ENCODE measurements around the gene NCAPD3. TPM values are rescaled to one million over a fixed set of nuclear protein-coding genes. Genes with fewer than 3 reads are reported as not detected.
A peak's percentile ranks its signal among the peaks of the same experiment; 100 is the strongest.
"Not testable (repeated sequence)": the region's sequence is repeated elsewhere in the genome, so short reads cannot be mapped to it uniquely, and the experiment has no call there.

The NCAPD3 gene
- total and polyA plus RNA-seq, 2 donors from 2014 or later: 3.7 to 21.3 TPM

DNA sequence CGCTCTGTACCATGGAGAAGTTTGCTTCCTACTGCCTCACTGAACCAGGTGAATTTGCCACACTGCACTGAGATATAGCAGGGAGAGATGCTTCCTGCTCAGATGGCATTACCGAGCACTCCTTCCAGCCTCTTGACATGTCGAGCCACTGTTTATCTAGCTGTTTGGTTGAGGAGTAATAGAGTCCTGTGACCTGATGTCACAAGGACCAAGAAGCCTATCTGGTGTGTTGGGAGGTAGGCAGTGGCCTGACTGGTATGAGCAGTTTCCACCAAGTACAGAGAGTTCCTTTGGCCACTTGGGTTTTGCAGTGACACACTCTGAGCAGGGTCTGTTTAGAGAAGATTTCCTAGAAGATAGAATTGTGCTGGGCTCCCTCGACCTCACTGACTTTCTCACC, 34.8 kb upstream of the NCAPD3 start:
- H3K9ac ChIP-seq (ENCODE audit: low read length in 3 of 3): no peak overlapping the region
- intact Hi-C loops (cut with DNase I): no loop called here
- DNase-seq (no peak), FAIRE-seq (no peak)
- peaks cover 0 to 48% (median 28%) of the 10 kb centered on the region in 3 donors for H3K36me3 ChIP-seq (ENCODE audit: control insufficient read depth in 2 of 3, insufficient read depth in 3 of 3, low read length in 3 of 3)
- H3K9me3 ChIP-seq (ENCODE audit: control insufficient read depth in 2 of 3, insufficient read depth in 1 of 3, low read length in 3 of 3): no peaks in the 10 kb centered on the region
- no peak overlapping the region for H3K27ac ChIP-seq (ENCODE audit: low read depth in 2 of 2, low read length in 2 of 2)
- TF ChIP-seq, protein P1, sequence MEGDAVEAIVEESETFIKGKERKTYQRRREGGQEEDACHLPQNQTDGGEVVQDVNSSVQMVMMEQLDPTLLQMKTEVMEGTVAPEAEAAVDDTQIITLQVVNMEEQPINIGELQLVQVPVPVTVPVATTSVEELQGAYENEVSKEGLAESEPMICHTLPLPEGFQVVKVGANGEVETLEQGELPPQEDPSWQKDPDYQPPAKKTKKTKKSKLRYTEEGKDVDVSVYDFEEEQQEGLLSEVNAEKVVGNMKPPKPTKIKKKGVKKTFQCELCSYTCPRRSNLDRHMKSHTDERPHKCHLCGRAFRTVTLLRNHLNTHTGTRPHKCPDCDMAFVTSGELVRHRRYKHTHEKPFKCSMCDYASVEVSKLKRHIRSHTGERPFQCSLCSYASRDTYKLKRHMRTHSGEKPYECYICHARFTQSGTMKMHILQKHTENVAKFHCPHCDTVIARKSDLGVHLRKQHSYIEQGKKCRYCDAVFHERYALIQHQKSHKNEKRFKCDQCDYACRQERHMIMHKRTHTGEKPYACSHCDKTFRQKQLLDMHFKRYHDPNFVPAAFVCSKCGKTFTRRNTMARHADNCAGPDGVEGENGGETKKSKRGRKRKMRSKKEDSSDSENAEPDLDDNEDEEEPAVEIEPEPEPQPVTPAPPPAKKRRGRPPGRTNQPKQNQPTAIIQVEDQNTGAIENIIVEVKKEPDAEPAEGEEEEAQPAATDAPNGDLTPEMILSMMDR (IDR thresholded peaks at IDR 0.05; ENCODE audit: borderline replicate concordance, extremely low read depth, insufficient read depth): no peak
- H3K4me3 ChIP-seq (ENCODE audit: low read length in 3 of 3): no peak overlapping the region
- peaks cover 0 to 3% (median 0%) of the 10 kb centered on the region in 3 donors for H3K4me1 ChIP-seq (ENCODE audit: control insufficient read depth in 2 of 3, insufficient read depth in 2 of 3, low read depth in 1 of 3, low read length in 3 of 3)
- H3K27me3 ChIP-seq (ENCODE audit: control insufficient read depth, insufficient read depth, low read length): no peaks in the 10 kb centered on the region

DNA sequence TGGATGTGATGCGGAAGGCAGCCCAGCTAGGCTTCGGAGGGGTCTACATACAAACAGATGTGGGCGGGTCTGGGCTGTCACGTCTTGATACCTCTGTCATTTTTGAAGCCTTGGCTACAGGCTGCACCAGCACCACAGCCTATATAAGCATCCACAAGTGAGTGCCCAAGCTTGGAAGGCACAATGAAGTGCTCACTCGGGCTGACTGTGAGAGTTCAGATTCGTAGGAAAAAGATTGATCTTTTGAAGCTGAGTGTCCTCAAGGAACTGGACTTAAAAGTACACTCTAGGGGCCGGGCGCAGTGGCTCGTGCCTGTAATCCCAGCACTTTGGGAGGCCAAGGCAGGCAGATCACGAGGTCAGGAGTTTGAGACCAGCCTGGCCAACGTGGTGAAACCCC, 33.3 kb upstream of the NCAPD3 start:
- Histone ChIP-seq H3K4me1 (ENCODE audit: control insufficient read depth in 2 of 3, insufficient read depth in 2 of 3, low read depth in 1 of 3, low read length in 3 of 3) (peaks cover 0 to 7% (median 0%) of the 10 kb centered on the region in 3 donors), H3K4me3 (ENCODE audit: low read length in 3 of 3) (no peak overlapping the region), H3K36me3 (ENCODE audit: control insufficient read depth in 2 of 3, insufficient read depth in 3 of 3, low read length in 3 of 3) (peaks cover 0 to 39% (median 24%) of the 10 kb centered on the region in 3 donors), H3K9ac (ENCODE audit: low read length in 3 of 3) (no peak overlapping the region), H3K27me3 (ENCODE audit: control insufficient read depth, insufficient read depth, low read length) (no peaks in the 10 kb centered on the region), H3K9me3 (ENCODE audit: control insufficient read depth in 2 of 3, insufficient read depth in 1 of 3, low read length in 3 of 3) (no peaks in the 10 kb centered on the region), H3K27ac (ENCODE audit: low read depth in 2 of 2, low read length in 2 of 2) (no peak overlapping the region)
- intact Hi-C loops (cut with DNase I): no loop called here
- FAIRE-seq (no peak), DNase-seq (no peak)
- TF ChIP-seq, protein P1 (IDR thresholded peaks at IDR 0.05; ENCODE audit: borderline replicate concordance, extremely low read depth, insufficient read depth): no peak

DNA sequence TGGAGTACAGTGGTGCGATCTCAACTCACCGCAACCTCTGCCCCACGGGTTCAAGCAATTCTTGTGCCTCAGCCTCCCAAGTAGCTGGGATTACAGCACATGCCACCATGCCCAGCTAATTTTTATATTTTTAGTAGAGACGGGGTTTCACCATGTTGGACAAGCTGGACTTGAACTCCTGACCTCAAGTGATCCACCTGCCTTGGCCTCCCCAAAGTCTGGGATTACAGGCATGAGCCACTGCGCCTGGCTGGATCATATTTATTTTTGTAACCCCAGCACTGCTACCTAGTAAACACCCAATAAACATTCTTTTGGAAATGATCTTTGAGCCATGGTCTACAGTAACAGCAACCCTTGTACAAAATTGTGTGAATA, 31.4 kb upstream of the NCAPD3 start:
- H3K9ac ChIP-seq (ENCODE audit: low read length in 3 of 3); DNase-seq; H3K27ac ChIP-seq (ENCODE audit: low read depth in 2 of 2, low read length in 2 of 2); intact Hi-C loops (cut with DNase I); FAIRE-seq; H3K9me3 ChIP-seq (ENCODE audit: control insufficient read depth in 2 of 3, insufficient read depth in 1 of 3, low read length in 3 of 3); H3K4me3 ChIP-seq (ENCODE audit: low read length in 3 of 3); H3K27me3 ChIP-seq (ENCODE audit: control insufficient read depth, insufficient read depth, low read length): not testable (repeated sequence)
- peaks cover 0 to 33% (median 18%) of the 10 kb centered on the region in 3 donors for H3K36me3 ChIP-seq (ENCODE audit: control insufficient read depth in 2 of 3, insufficient read depth in 3 of 3, low read length in 3 of 3)
- H3K4me1 ChIP-seq (ENCODE audit: control insufficient read depth in 2 of 3, insufficient read depth in 2 of 3, low read depth in 1 of 3, low read length in 3 of 3): peaks cover 3 to 10% (median 3%) of the 10 kb centered on the region in 3 donors

DNA sequence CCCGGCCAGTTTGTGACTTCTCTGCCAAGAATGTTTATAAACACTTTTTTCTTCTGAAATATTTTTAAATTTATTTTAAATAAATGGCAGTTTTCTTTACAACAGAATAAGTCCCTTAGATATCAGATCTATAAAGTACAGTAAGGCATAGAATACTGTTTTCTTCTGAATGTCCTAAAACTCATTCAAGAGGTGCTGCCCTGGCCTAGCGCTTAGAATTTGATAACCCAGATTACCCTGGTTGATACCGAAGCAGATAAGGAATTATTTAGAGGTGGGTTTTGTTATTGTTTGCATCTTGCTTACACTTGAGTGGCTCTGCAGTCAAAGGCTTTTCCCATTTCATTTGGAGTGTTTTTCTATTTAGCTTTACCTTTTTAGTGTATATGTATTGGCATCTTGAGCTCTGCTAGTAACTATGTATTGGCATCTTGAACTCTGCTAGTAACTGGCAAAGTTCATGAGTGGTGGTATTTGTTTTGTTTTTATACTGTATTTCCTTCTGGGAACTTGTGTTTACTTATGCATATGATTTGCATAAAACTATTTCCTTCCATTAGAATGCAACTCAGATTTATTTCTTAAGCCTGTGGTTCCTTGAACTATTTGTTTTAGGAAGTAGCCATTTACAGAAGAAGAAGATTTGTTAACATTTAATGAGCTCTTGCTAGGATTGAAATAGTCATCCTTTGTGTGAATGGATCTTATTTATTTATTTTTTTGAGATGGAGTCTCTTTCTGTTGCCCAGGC, 30.8 kb upstream of the NCAPD3 start:
- Histone ChIP-seq H3K4me1 (ENCODE audit: control insufficient read depth in 2 of 3, insufficient read depth in 2 of 3, low read depth in 1 of 3, low read length in 3 of 3) (peaks cover 3 to 10% (median 3%) of the 10 kb centered on the region in 3 donors), H3K36me3 (ENCODE audit: control insufficient read depth in 2 of 3, insufficient read depth in 3 of 3, low read length in 3 of 3) (peaks cover 0 to 33% (median 20%) of the 10 kb centered on the region in 3 donors), H3K27ac (ENCODE audit: low read depth in 2 of 2, low read length in 2 of 2) (no peak overlapping the region), H3K27me3 (ENCODE audit: control insufficient read depth, insufficient read depth, low read length) (no peaks in the 10 kb centered on the region), H3K9me3 (ENCODE audit: control insufficient read depth in 2 of 3, insufficient read depth in 1 of 3, low read length in 3 of 3) (no peaks in the 10 kb centered on the region), H3K9ac (ENCODE audit: low read length in 3 of 3) (no peak overlapping the region), H3K4me3 (ENCODE audit: low read length in 3 of 3) (peak overlapping the region in 2 of 3 donors; percentile 65 to 98)
- intact Hi-C loops (cut with DNase I): no loop called here
- DNase-seq (no peak), FAIRE-seq (no peak)
- TF ChIP-seq, protein P1 (IDR thresholded peaks at IDR 0.05; ENCODE audit: borderline replicate concordance, extremely low read depth, insufficient read depth): no peak
